GM19099 (cell line): ENCODE results near the gene FXYD4.

Experiments
- POLR2A ChIP-seq: IDR thresholded peaks from 3 replicates; pipeline ENCODE4 v1.6.1; 2011; ENCODE audit warnings: low read depth; ENCODE audit not compliant: insufficient read length; ENCODE audit errors: extremely low read depth

FXYD4 gene

DNA sequence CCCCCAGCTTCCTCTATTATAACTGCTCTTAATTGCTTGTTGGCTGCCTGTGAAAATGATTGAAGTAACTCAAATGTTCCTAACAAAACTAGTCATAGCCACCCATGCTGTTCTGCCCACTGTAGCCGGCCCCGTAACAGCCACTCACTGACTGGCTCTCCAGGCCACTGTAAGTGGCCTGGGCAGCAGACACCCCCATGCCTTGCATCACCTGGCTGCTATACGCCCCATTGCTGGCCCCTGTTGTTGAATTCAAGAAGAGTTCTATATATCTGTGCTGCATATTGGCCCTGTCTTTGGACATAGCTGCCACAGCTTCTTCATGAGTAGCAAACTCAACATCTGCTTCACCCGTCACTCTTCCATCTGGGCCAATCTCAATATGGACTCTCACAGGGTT is 15.1 kb downstream of the FXYD4 start:
- TF ChIP-seq POLR2A: no peak

DNA sequence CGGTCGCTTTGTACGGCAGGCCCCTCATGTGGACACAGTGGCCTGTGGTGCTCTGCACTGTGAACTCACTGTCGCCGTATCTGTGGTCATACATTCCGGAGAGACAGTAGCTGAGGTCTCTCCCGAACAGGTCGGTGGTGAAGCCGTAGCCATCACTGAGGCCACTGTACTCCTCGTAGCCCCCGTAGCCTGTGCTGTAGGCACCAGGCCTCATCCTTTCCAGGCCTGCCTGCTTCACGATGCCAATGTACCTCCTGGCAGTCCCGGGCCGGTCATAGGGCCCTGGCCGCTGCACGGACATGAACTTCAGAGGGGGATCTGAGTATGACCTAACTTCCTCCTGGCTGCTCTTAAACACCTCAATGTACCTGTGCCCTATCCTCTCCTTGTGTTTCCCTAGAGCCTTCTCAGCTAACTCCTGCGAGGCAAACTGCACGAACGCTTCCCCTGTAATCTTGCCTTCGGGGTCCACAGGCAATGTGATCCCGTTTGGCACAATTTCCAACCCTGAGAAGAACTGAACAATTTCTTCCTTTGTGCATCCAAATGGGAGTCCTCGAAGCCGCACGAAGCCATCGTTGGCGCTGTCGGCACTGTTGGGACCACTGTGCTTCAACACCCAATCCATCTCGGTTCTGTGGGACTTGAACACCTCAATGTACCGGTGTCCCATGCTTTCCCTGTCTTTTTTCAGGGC is 15.7 kb downstream of the FXYD4 start:
- no peak for TF ChIP-seq POLR2A

DNA sequence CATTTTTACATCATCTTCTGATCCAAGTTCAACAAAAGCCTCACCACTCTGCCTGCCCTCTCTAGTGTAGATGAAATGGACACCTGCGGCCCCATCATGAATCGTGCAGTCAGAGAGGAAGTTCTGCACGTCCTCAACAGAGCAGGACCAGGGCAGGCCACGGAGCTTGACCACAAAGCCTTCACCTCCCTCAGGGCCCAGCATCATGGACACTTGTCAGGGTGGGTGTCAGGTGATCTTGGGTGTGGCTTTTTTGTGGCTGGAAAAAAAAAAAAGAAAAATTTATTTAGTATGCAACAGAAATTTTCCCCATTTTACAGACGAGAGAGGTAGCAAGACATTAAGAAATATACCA is 16.2 kb downstream of the FXYD4 start:
- TF ChIP-seq POLR2A: no peak

DNA sequence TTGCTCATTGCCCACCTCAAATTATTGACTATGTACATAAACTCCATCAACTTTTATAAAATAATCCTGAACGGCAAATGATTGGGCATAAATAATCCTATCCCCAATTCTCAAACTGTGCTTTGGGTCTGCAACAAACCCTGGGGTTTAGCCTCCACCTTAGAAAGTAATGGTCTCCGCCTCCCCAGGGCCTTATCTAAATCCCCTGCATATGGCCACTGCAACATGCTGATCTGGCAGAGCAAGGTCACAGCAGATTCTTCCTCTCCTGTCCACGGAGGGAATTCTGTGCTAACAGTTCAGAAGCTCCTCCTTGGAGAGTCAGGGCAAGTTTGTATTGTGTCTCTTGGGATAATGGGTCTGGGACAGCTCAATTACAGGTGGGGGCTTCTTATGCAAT is 18.4 kb downstream of the FXYD4 start:
- no peak for TF ChIP-seq POLR2A

DNA sequence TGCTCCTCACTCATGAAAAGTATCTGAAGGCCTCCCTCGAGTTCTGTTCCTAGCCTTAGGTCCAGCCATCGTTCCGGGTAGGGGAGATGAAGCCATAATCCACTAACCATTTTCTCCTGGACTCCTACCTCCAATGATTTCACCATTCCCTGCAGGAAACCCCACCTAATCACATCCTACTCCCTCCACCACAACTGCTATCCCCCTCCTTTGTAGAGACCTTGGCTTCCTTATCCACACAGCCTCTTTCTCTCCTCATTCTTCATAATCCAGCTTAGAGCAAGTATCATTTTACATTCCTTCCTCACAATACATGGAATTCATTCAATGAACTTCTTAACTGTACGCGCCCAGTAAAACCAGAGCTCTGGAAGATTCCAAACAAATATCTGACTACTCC is 18.9 kb downstream of the FXYD4 start:
- TF ChIP-seq POLR2A: no peak

- no peak for TF ChIP-seq POLR2A
Measured at GRCh38 chr10:43390759-43391158, 19.3 kb downstream of the FXYD4 start.

DNA sequence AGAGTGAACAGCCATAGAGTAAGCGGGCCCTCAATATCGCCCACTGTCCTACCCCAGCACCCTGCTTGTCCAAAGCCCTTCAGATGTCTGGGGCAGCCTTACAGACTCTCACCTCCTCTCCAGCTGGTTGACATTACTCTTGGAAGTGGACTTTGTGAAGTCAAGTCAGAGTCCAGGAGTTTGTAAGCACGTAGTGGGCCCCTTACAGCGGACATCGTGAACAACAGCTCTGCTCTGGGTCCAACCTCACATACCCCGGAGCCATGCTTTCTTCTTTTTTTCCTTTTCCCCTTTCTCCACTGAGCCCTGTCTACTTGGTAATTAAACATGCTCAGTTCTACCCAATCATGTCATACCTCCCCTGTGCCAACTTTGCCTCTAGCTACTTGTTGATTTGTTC is 20.1 kb downstream of the FXYD4 start:
- no peak for TF ChIP-seq POLR2A

- TF ChIP-seq POLR2A: no peak
Measured at GRCh38 chr10:43392748-43393147, 21.3 kb downstream of the FXYD4 start.

DNA sequence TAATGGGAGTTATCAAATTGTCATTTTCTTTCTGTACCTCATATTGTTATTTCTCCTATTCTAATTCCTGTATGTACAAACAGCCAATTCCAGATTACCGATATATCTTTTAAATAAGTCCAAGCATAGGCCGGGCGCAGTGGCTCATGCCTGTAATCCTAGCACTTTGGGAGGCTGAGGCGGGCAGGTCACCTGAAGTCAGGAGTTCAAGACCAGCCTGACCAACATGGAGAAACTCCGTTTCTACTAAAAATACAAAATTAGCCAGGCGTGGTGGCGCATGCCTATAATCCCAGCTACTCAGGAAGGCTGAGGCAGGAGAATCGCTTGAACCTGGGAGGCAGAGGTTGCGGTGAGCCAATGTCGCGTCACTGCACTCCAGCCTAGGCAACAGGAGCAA is 21.8 kb downstream of the FXYD4 start:
- TF ChIP-seq POLR2A: peak; percentile 1

GRCh38 chr10:43393606-43394360 is 22.3 kb downstream of the FXYD4 start:
- peak; percentile 1 for TF ChIP-seq POLR2A

GRCh38 chr10:43394868-43395267 is 23.4 kb downstream of the FXYD4 start:
- TF ChIP-seq POLR2A: no peak

DNA sequence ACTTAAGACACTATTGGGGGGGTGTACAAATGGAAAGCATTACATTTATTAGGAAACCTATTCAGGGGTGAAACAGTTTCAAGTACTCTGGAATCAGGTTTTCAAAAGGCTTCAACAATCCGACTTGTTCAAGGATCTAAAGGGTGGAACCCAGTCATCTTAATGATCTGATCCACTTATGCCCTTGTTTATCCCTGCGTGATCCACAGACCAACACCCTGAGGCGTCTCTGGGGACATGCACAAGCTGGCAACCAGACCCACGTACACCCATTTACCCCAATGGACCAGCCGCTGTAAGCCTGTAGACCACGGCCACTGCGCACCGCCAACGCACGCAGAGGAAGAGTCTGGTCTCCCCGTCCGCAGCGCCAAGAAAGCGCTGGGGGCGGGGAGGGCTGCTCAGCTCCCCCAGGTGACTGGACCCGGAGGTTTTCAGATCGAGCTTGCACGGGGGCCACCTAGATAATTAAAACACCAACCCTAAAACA is 24.2 kb downstream of the FXYD4 start:
- no peak for TF ChIP-seq POLR2A

- no peak for TF ChIP-seq POLR2A
Measured at GRCh38 chr10:43396061-43396927, 24.9 kb downstream of the FXYD4 start.

- TF ChIP-seq POLR2A: peak; percentile 75
Measured at GRCh38 chr10:43396928-43397624, 25.6 kb downstream of the FXYD4 start.

DNA sequence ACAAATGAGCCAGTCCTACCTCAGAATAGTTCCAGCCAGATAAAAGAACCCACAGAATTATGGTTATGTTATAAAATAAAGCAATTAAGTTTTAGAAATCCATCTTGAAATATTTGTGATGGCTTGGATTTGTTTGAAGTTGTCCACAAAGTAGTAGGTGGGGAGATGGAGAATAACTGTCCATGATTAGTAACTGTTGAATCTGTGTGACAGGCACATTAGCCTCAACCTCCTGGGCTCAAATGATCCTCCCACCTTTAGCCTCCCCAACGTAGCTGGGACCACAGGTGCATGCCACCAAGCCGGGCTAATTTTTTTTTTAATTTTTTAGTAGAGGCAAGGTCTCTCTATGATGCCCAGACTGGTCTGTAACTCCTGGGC is 27.5 kb downstream of the FXYD4 start:
- TF ChIP-seq POLR2A: no peak
